HFFc6 (cell line): ENCODE measurements around the gene ST7. TPM values are rescaled to one million over a fixed set of nuclear protein-coding genes. Genes with fewer than 3 reads are reported as not detected.
"Not testable (repeated sequence)": the region's sequence is repeated elsewhere in the genome, so short reads cannot be mapped to it uniquely, and the experiment has no call there.

ENCODE experiments used
- DNase-seq: peaks from one replicate; pipeline ENCODE4 v3.0.0-alpha.2; 2018
- H3K27ac Mint-ChIP-seq: 2 replicates; pipeline ENCODE4 v1.8.0; 2020; ENCODE audit warnings: mild to moderate bottlenecking, mixed read lengths
- H3K27me3 Mint-ChIP-seq: 2 replicates; pipeline ENCODE4 v1.8.0; 2021; ENCODE audit warnings: mild to moderate bottlenecking, moderate library complexity, mixed read lengths; ENCODE audit not compliant: insufficient read depth
- H3K36me3 Mint-ChIP-seq: 2 replicates; pipeline ENCODE4 v1.8.0; 2021; ENCODE audit warnings: low read depth, mixed read lengths
- H3K4me1 Mint-ChIP-seq: 2 replicates; pipeline ENCODE4 v1.8.0; 2020; ENCODE audit warnings: low read depth, mixed read lengths
- H3K4me3 Mint-ChIP-seq: 2 replicates; pipeline ENCODE4 v1.8.0; 2020; ENCODE audit warnings: mild to moderate bottlenecking, moderate library complexity, mixed read lengths
- H3K9me3 Mint-ChIP-seq: 2 replicates; pipeline ENCODE4 v1.8.0; 2020; ENCODE audit warnings: mild to moderate bottlenecking, mixed read lengths
- CTCF ChIP-seq: fragments of 200-600 bp; sonication (generic); IDR thresholded peaks from 2 replicates; pipeline ENCODE4 v1.5.0; 2021; ENCODE audit warnings: antibody characterized with exemption, mild to moderate bottlenecking
- total RNA-seq, 6 experiments: library from RNA; stranded (reverse); fragmentation: NEBNext Ultra II Directional; extraction: Animal tissue kit (Norgen Biotek cat#: 25700); gene quantifications; 2 replicates in 1 of 6; 3 replicates in 5 of 6; pipeline ENCODE4 v1.2.3, GENCODE V29; 2021

Gene ST7
- total RNA-seq, 6 experiments from 2014 or later = 13.5 to 18.8 (median 16.8) TPM

GRCh38 chr7:116929914-116930913 is 23.1 kb upstream of the ST7 start:
- no peaks in the 10 kb centered on the region for H3K36me3 Mint-ChIP-seq
- peaks cover 19% of the 10 kb centered on the region for H3K4me1 Mint-ChIP-seq
- peak; percentile 99 for TF ChIP-seq CTCF
- no peaks in the 10 kb centered on the region for H3K9me3 Mint-ChIP-seq
- peak; percentile 69 for DNase-seq
- peak overlapping the region; percentile 62 for H3K4me3 Mint-ChIP-seq
- H3K27me3 Mint-ChIP-seq = no peaks in the 10 kb centered on the region; the same call in 1 of the 2 replicates
- H3K27ac Mint-ChIP-seq = no peak overlapping the region

DNA sequence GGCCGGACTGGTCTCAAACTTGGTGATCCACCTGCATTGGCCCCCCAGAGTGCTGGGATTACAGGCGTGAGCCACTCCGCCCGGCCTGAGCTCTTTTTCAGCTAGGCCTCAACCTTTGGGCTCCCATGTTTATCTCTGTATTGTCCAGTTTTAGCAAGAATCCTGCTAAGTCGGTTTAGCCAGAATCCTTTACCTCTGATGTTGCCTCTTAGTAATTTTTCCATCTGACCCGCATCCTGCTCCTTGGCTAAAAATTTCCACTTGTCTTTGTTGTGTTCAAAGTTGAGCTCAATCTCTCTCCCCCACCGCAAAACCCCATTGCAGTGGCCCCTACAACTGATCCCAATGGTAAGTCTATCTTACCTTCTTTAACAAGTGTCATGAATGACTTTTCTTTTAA is 20.7 kb upstream of the ST7 start:
- no peak for TF ChIP-seq CTCF
- peaks cover 19% of the 10 kb centered on the region for H3K4me1 Mint-ChIP-seq
- no peak for DNase-seq
- H3K27ac Mint-ChIP-seq = no peak overlapping the region
- no peaks in the 10 kb centered on the region; the same call in 1 of the 2 replicates for H3K27me3 Mint-ChIP-seq
- H3K36me3 Mint-ChIP-seq = no peaks in the 10 kb centered on the region
- no peak overlapping the region for H3K4me3 Mint-ChIP-seq
- no peaks in the 10 kb centered on the region for H3K9me3 Mint-ChIP-seq

DNA sequence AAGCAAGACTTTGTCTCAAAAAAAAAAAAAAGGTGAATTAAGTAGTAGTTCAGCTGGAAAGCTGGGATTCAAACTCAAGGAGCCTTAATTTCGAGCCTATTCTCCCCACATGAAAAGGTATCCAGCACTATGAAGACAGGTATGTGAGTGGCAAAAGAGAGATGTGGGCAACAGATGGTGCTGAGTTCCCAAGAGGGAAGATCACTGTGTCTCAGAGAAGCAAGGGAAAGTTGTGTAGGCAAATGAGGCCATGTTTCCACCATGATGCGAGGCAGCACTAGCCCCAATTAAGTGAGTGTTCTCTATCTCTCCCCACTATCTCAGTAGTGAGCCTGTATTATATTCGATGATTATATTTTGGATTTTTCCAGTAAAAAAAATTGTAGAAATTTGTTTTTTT is 19.8 kb upstream of the ST7 start:
- Mint-ChIP-seq H3K4me3 (no peak overlapping the region), H3K36me3 (no peaks in the 10 kb centered on the region), H3K27ac (no peak overlapping the region), H3K4me1 (peaks cover 19% of the 10 kb centered on the region), H3K9me3 (no peaks in the 10 kb centered on the region), H3K27me3 (no peaks in the 10 kb centered on the region)
- TF ChIP-seq CTCF = no peak
- DNase-seq = no peak

GRCh38 chr7:116934580-116934979 is 18.7 kb upstream of the ST7 start:
- peaks cover 13% of the 10 kb centered on the region for H3K4me1 Mint-ChIP-seq
- no peaks in the 10 kb centered on the region for H3K36me3 Mint-ChIP-seq
- H3K4me3 Mint-ChIP-seq = no peak overlapping the region
- H3K27me3 Mint-ChIP-seq = no peaks in the 10 kb centered on the region
- TF ChIP-seq CTCF = no peak
- H3K9me3 Mint-ChIP-seq = no peaks in the 10 kb centered on the region
- H3K27ac Mint-ChIP-seq = no peak overlapping the region
- no peak for DNase-seq

DNA sequence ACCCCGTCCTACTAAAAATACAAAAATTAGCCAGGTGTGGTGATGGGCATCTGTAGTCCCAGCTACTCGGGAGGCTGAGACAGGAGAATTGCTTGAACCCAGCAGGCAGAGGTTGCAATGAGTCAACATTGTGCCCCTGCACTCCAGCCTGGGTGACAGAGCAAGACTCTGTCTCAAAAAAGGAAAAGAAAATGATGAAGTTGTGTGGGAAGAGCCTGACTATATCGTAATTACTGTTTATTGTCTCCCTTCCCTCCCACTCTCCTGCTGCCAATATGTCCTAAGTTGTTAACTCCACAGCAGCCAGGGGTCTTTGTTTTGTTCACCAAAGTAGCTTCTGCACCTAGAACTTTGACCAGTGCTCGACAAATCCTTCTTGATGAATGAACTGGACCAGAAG is 16.5 kb upstream of the ST7 start:
- not testable (repeated sequence) for H3K27ac Mint-ChIP-seq, H3K9me3 Mint-ChIP-seq, H3K36me3 Mint-ChIP-seq, H3K4me3 Mint-ChIP-seq, H3K27me3 Mint-ChIP-seq, H3K4me1 Mint-ChIP-seq, DNase-seq

GRCh38 chr7:116938678-116939077 is 14.6 kb upstream of the ST7 start:
- H3K27ac Mint-ChIP-seq = no peak overlapping the region
- no peaks in the 10 kb centered on the region for H3K9me3 Mint-ChIP-seq
- no peaks in the 10 kb centered on the region for H3K27me3 Mint-ChIP-seq
- H3K4me1 Mint-ChIP-seq = peaks cover 8% of the 10 kb centered on the region
- TF ChIP-seq CTCF = no peak
- no peak for DNase-seq
- H3K4me3 Mint-ChIP-seq = no peak overlapping the region
- no peaks in the 10 kb centered on the region for H3K36me3 Mint-ChIP-seq
